Fibroblast of villous mesenchyme (primary cell): ENCODE measurements around the gene DCST1. TPM values are rescaled to one million over a fixed set of nuclear protein-coding genes. Genes with fewer than 3 reads are reported as not detected.

Experiments used
- DNase-seq: peaks from one replicate; pipeline ENCODE4 v3.0.0-alpha.2; 2010; ENCODE audit warnings: low read depth
- H3K4me3 ChIP-seq: 2 replicates; pipeline ENCODE4 v1.5.1; 2011; ENCODE audit warnings: low read depth, mild to moderate bottlenecking, low read length
- CTCF ChIP-seq: IDR thresholded peaks from 2 replicates; pipeline ENCODE4 v1.5.1; 2012; ENCODE audit warnings: low read depth, mild to moderate bottlenecking, low read length; ENCODE audit not compliant: insufficient read depth
- total RNA-seq: library from RNA; depleted of rRNA; stranded (reverse); fragments of >200 nt; gene quantifications from 2 replicates; pipeline ENCODE4 v1.2.3, GENCODE V29; 2012

Gene DCST1
- total RNA-seq, 1 donor = not detected

- TF ChIP-seq CTCF = no peak
- no peak overlapping the region for H3K4me3 ChIP-seq
- DNase-seq = no peak
These were observed 40.0 kb downstream of the DCST1 start for GRCh38 chr1:155073377-155074242.

GRCh38 chr1:155075535-155075934 is 41.9 kb downstream of the DCST1 start:
- no peak for DNase-seq
- H3K4me3 ChIP-seq = no peak overlapping the region
- TF ChIP-seq CTCF = no peak

DNA sequence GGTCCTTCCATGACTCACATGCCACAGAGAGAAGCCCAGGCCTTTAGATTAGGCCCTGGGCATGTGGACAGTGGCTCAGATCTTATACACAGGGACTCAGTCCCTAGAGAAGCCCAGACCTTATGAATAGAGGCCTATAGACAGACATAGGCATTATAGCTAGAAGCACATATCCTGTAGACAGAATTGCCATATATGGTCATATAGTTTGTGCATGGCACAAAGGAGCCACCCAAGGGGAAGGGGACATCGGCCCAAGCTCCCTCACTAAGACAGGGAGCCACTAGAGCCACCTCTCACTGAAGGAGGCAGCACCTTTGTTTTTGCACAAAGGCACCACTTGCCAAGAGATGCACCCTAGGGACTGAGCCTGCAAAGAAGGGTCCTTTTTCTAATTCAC is 42.7 kb downstream of the DCST1 start:
- TF ChIP-seq CTCF = no peak
- no peak overlapping the region for H3K4me3 ChIP-seq
- no peak for DNase-seq

DNA sequence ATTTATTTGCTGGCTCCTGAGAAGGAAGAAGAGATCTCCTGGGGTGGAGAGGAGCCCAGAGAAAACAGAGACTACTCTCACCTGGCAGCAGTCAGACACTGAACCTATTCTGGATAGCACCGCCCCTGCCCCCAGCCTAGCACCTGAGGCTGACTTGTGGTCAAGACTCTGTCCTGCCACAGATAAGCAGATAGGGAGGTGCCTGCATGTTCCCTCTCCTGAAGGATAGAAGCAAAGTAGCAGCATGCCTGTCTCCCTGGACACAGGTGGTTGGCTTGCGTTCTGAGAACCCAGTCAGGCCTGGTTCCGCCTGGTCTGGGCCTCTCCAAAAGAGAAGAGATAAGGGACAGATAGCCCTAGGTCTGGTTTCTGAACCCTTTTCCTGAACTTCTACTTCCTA is 43.7 kb downstream of the DCST1 start:
- no peak for DNase-seq
- no peak for TF ChIP-seq CTCF
- H3K4me3 ChIP-seq = no peak overlapping the region

DNA sequence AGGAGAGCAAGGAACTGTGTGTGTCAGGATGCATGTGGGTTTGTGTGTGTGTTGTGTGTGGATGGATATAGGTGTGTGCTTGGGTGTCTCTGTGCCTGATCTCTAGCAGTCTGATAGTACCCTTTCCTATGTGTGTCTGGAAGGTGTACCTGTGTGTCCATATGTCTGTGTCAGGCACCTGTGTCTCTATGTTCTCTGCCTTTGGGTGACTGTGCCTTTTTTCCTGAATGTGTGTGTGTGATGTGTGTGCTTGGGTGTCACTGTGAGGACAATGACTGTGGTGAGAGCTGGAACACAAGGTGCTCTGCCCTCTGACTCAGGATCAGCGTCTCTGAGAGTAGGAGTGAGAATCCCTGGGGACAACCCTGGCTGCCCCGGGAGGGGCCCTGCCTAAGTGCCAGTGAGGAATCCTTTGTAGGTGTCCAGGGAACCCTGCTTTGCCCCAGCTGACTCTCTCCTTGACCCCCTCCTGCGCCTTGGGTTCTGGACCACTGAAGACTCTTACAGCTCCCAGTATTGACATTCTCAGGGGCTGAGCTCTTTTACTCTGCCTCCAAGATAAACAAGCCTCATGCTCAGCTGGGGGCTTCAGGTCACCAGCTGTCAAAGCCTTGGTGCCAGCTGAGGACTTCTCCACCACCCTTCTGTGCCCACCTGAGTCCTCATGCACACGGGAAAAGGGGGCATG is 44.3 kb downstream of the DCST1 start:
- no peak overlapping the region for H3K4me3 ChIP-seq
- no peak for DNase-seq
- no peak for TF ChIP-seq CTCF

GRCh38 chr1:155078469-155079209 is 45.0 kb downstream of the DCST1 start, which contains the start of gene EFNA3:
TSS of gene EFNA3 (plus strand) at chr1:155078837. CDS start at chr1:155078942, 105 bp downstream.
- DNase-seq = peak; percentile 43
- peak within 1 kb of the TSS; percentile 51 for H3K4me3 ChIP-seq
- TF ChIP-seq CTCF = no peak
